Left ventricle myocardium inferior (tissue), 1 donor: ENCODE results near the gene FCGBP. TPM values are rescaled to one million over a fixed set of nuclear protein-coding genes. Genes with fewer than 3 reads are reported as not detected.

ENCODE experiments used
- DNase-seq: peaks from one replicate; pipeline ENCODE4 v3.0.0-alpha.2; 2020
- H3K27ac ChIP-seq: fragments of 200-600 bp; replicated peaks from 2 replicates; pipeline ENCODE4 v1.8.0; 2021
- H3K27me3 ChIP-seq: fragments of 200-600 bp; 2 replicates; pipeline ENCODE4 v1.8.0; 2021; ENCODE audit warnings: low read depth
- H3K36me3 ChIP-seq: fragments of 200-600 bp; 2 replicates; pipeline ENCODE4 v1.8.0; 2021
- H3K4me1 ChIP-seq: fragments of 200-600 bp; 2 replicates; pipeline ENCODE4 v1.8.0; 2021
- H3K4me3 ChIP-seq: fragments of 200-600 bp; 2 replicates; pipeline ENCODE4 v1.8.0; 2021; ENCODE audit warnings: mild to moderate bottlenecking, moderate library complexity
- H3K9me3 ChIP-seq: fragments of 200-600 bp; replicated peaks from 2 replicates; pipeline ENCODE4 v1.8.0; 2021
- intact Hi-C: fragments of 100-400 bp; cut with micrococcal nuclease; formaldehyde crosslinking; loops from one replicate; pipeline ENCODE4 v1.11.0; 2022
- long read RNA-seq: library from polyadenylated mRNA; unstranded; transcript quantifications from one replicate; pipeline ENCODE4 v2.0.0, GENCODE V29; 2021
- total RNA-seq: library from RNA; stranded (reverse); fragmentation: NEBNext Ultra II Directional; extraction: Animal tissue kit (Norgen Biotek cat#: 25700); gene quantifications from one replicate; pipeline ENCODE4 v1.2.1, GENCODE V29; 2021
- TF ChIP-seq, protein P1 (sequence below): fragments of 200-600 bp; IDR thresholded peaks from 2 replicates; pipeline ENCODE4 v1.8.0; 2021; ENCODE audit warnings: antibody characterized with exemption, mild to moderate bottlenecking, borderline replicate concordance
- donor health status: DM: no; HTN: yes; CAD: no; lungs with severe emphysema.

Gene FCGBP
- total RNA-seq, result 4.1 TPM
- long read RNA-seq, partial matches to known transcripts, result 3 of 3 reads
- long read RNA-seq, other reads (novel, unspliced or antisense), result 0 of 3 reads

DNA sequence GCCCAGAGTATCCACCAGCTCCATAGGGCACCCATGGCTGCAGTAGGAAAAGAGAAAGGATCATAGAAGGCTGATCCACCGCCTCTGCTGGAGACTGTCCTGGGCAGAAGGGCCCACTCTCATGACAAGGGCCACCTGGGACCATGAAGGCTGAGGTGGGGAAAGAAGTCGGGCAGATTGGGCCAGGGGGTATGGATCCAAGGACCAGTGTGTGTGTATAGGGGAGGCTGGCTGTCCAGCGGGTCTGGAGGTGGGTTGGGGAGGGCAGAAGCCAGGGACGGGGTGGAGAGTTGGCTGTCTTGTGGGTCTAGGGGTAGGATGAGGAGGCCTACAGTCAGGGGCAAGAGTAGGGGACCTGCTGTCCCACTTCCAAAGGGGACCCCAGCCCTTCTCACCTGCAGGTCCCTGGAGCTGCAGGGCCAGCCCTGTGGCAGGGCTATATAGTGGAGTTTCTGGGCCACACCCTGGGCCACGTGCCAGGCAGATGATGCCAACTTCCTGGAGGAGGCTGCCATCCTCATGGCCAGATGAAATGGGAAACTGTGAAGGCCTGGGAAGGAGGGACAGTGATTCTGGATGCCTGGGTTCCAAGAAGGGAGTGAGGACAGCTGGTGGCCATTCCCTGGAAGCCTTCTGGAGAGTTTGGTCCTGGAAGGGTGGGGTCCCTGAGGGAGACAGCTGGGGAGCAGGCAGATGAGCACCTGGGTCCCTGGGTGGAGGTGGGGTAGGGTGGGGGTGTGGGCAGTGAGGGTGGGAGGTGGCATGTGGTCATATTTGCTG, at the start of gene FCGBP:
FCGBP (minus strand) TSS at position 51 of the 780 bp plus-strand sequence.
- H3K27ac ChIP-seq, result no peak within 1 kb of the TSS

DNA sequence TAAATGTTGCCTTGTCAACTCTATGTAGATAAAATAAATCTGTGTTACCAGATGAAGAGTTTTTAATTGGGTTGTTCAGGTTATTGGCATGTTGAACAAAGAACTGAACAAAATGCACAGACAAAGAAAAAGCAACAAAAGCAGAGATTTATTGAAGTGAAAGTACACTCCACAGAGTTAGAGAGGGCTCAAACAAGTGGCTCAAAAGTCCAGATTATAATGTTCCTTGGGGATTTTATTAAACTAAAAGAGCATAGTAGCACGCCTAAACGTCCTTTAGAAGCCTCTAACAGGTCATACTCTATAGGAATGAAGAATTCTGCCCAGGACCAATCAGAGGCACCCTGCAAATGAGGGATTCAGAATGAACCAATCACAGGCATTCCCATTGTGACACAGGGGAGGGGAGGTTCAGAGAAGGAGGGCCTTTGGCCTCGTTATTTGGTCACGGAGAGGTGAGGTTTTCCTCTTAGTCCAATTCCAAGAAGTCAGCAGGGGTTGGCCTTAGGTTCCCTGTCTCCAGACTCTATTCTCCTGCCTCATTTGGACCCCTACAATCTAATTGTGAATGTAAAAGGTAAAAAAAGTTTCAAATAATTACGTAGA, 49.4 kb upstream of the FCGBP start:
- no peak overlapping the region for H3K4me3 ChIP-seq
- peaks cover 12% of the 10 kb centered on the region for H3K4me1 ChIP-seq
- TF ChIP-seq, protein P1, sequence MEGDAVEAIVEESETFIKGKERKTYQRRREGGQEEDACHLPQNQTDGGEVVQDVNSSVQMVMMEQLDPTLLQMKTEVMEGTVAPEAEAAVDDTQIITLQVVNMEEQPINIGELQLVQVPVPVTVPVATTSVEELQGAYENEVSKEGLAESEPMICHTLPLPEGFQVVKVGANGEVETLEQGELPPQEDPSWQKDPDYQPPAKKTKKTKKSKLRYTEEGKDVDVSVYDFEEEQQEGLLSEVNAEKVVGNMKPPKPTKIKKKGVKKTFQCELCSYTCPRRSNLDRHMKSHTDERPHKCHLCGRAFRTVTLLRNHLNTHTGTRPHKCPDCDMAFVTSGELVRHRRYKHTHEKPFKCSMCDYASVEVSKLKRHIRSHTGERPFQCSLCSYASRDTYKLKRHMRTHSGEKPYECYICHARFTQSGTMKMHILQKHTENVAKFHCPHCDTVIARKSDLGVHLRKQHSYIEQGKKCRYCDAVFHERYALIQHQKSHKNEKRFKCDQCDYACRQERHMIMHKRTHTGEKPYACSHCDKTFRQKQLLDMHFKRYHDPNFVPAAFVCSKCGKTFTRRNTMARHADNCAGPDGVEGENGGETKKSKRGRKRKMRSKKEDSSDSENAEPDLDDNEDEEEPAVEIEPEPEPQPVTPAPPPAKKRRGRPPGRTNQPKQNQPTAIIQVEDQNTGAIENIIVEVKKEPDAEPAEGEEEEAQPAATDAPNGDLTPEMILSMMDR, result no peak
- no peaks in the 10 kb centered on the region for H3K27me3 ChIP-seq
- intact Hi-C loops, result no loop called here
- peaks cover 44% of the 10 kb centered on the region for H3K9me3 ChIP-seq
- DNase-seq, result no peak
- peaks cover 57% of the 10 kb centered on the region for H3K36me3 ChIP-seq
- H3K27ac ChIP-seq, result no peak overlapping the region

More for the DNA sequence above, at the start of gene FCGBP:
- TF ChIP-seq, protein P1, result no peak
- Histone ChIP-seq H3K4me3 (no peak within 1 kb of the TSS), H3K36me3 (no peaks in the 10 kb centered on the region), H3K9me3 (peaks cover 13% of the 10 kb centered on the region), H3K4me1 (no peaks in the 10 kb centered on the region), H3K27me3 (peaks cover 24% of the 10 kb centered on the region)
- DNase-seq, result no peak
- intact Hi-C loops, result no loop called here

DNA sequence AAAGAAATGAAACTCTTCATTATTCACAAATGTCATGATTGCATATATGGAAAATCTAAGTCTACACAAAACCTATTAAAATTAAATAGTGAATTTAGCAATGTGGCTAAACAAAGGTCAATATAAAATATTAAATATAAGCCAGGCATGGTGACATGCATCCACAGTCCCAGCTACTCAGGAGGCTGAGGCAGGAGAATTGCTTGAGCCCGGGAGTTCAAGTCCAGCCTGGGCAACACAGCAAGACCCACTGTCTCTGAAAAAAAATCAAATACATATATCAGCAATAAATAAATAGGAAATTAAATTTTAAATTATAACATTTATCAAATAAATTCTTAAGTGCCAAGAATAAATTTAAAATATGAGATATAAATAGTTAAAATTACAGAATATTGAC, 48.4 kb upstream of the FCGBP start:
- peaks cover 66% of the 10 kb centered on the region for H3K36me3 ChIP-seq
- H3K27ac ChIP-seq, result no peak overlapping the region
- no peaks in the 10 kb centered on the region for H3K27me3 ChIP-seq
- peaks cover 12% of the 10 kb centered on the region for H3K4me1 ChIP-seq
- no peak overlapping the region for H3K4me3 ChIP-seq
- TF ChIP-seq, protein P1, result no peak
- intact Hi-C loops, result no loop called here
- DNase-seq, result no peak
- peaks cover 40% of the 10 kb centered on the region for H3K9me3 ChIP-seq

DNA sequence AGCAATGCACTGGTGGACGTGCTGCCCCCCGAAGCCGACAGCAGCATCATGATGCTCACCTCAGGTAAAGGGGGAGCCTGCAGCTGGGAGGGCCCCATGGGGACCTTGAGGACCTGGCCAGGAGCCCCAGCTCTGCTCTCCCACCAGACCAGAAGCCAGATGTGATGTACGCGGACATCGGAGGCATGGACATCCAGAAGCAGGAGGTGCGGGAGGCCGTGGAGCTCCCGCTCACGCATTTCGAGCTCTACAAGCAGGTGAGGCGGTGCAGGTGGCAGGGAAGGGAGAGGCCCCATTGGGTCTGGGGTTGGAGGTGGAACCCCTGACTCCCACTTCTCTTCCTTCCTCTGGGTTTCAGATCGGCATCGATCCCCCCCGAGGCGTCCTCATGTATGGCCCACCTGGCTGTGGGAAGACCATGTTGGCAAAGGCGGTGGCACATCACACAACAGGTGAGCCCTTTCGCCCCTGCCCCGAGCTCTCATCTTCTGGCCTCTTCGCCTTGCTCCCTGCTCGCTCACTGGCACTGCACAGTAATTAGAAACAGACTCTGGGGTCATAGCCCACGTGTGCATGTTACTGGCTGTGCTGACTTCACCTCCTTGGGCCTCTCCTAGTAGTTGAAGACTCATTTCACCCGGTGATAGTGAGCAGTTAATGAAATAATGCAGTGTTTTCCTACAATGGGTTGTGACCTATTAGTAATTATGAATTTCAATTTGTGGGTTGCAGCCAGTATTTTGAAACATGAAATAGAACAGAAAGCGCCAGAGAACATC, 40.1 kb upstream of the FCGBP start:
- H3K9me3 ChIP-seq, result no peaks in the 10 kb centered on the region
- TF ChIP-seq, protein P1, result no peak
- no peak overlapping the region for H3K4me3 ChIP-seq
- no peak overlapping the region for H3K27ac ChIP-seq
- DNase-seq, result no peak
- intact Hi-C loops, result no loop called here
- no peaks in the 10 kb centered on the region for H3K27me3 ChIP-seq
- peaks cover 35% of the 10 kb centered on the region for H3K4me1 ChIP-seq
- peaks cover 70% of the 10 kb centered on the region for H3K36me3 ChIP-seq

DNA sequence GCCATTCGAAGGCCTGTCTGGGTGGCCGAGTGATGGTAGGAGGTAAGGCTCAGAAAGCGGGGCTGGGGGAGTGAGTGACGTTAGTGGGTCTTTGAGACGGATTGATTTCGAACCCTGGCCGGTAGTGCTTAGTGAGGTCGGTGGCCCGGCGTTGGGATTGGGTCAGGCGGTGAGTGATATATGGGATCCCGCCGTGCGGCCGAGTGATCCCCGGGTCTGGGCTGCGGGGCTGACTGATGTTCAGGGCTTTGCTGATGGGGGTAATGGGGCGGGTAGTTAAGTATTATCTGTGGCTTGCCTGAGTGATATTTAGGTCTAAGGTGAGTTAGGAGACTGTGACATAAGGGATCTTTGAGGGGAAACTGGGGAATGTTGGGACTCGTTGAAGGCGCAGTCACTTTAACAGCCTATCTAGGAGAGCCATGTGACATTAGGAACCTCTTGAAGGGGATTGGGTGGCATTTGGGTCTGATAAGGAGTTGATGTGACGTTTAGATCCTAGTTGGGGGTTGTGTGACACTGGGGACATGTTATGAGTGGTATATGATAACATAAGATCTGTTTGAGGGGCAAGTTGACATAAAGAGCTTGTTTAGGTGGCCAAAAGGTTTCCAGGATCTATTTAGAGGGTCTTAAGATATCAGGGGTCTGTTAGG, 37.1 kb upstream of the FCGBP start:
- Histone ChIP-seq H3K4me1 (peaks cover 35% of the 10 kb centered on the region), H3K4me3 (peak overlapping the region; percentile 84), H3K36me3 (peaks cover 42% of the 10 kb centered on the region), H3K27me3 (no peaks in the 10 kb centered on the region), H3K27ac (peak overlapping the region; percentile 89), H3K9me3 (no peaks in the 10 kb centered on the region)
- intact Hi-C loops, result no loop called here
- peak; percentile 20 for DNase-seq
- TF ChIP-seq, protein P1, result no peak
